Prostate gland (tissue), 2 donors: Measurements from ENCODE around the gene SIK2.

Source experiments
- POLR2A ChIP-seq: fragments of 450-650 bp; IDR thresholded peaks from one replicate; pipeline ENCODE4 v1.6.1; 2016; ENCODE audit warnings: antibody characterized with exemption, mild to moderate bottlenecking
- POLR2AphosphoS5 ChIP-seq: sonication (generic); formaldehyde crosslinking; IDR thresholded peaks from one replicate; pipeline ENCODE4 v1.6.1; 2017; ENCODE audit warnings: antibody characterized with exemption
- TF ChIP-seq, protein P1 (sequence below), 4 experiments: fragments of 200-600 bp in 2 of 4; fragments of 450-650 bp in 2 of 4; sonication (generic) in 2 of 4; IDR thresholded peaks; 1 replicate in 3 of 4; 2 replicates in 1 of 4; pipeline ENCODE4 v1.5.1; 2016 to 2019; ENCODE audit warnings: antibody characterized with exemption in 4 of 4, mild to moderate bottlenecking in 2 of 4, moderate library complexity in 2 of 4

DNA sequence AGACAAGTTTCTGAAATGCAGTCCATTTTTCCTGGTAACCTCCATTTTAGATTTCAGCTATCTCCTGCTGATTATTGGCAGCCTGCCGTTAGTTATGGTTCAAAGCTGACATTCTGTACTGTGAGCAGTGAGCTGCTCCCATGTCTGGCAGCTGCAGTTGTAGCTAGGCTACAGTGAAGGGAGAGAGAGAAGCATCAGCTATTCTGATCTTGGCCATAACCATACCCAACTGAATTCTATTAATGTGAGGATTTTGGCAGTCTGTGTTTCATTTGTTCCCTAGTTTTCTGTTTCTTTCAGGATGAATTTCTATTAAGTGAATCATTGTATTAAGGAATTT is 33.4 kb downstream of the SIK2 start:
- TF ChIP-seq, protein P1, sequence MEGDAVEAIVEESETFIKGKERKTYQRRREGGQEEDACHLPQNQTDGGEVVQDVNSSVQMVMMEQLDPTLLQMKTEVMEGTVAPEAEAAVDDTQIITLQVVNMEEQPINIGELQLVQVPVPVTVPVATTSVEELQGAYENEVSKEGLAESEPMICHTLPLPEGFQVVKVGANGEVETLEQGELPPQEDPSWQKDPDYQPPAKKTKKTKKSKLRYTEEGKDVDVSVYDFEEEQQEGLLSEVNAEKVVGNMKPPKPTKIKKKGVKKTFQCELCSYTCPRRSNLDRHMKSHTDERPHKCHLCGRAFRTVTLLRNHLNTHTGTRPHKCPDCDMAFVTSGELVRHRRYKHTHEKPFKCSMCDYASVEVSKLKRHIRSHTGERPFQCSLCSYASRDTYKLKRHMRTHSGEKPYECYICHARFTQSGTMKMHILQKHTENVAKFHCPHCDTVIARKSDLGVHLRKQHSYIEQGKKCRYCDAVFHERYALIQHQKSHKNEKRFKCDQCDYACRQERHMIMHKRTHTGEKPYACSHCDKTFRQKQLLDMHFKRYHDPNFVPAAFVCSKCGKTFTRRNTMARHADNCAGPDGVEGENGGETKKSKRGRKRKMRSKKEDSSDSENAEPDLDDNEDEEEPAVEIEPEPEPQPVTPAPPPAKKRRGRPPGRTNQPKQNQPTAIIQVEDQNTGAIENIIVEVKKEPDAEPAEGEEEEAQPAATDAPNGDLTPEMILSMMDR (IDR thresholded peaks at IDR 0.05): no peak
- TF ChIP-seq POLR2AphosphoS5 (no peak), POLR2A (no peak)
